HepG2 (cell line): ENCODE data around the gene FKBP5.
"Not testable (repeated sequence)": the region's sequence is repeated elsewhere in the genome, so short reads cannot be mapped to it uniquely, and the experiment has no call there.

Experiments used
- ELF1 ChIP-seq: sonication (generic); formaldehyde crosslinking; IDR thresholded peaks from 2 replicates; pipeline ENCODE4 v1.4.0; 2020; ENCODE audit warnings: missing genetic modification reagents
- TF ChIP-seq, protein P1 (sequence below), 2 experiments: sonication (generic) in 1 of 2; formaldehyde crosslinking in 1 of 2; IDR thresholded peaks; 2 replicates each; pipeline versions ENCODE4 v1.5.1 to v1.6.1; 2011 to 2020; ENCODE audit warnings: borderline replicate concordance in 1 of 2, low read depth in 1 of 2, low read length in 1 of 2, mild to moderate bottlenecking in 1 of 2, missing genetic modification reagents in 1 of 2, moderate library complexity in 1 of 2

DNA sequence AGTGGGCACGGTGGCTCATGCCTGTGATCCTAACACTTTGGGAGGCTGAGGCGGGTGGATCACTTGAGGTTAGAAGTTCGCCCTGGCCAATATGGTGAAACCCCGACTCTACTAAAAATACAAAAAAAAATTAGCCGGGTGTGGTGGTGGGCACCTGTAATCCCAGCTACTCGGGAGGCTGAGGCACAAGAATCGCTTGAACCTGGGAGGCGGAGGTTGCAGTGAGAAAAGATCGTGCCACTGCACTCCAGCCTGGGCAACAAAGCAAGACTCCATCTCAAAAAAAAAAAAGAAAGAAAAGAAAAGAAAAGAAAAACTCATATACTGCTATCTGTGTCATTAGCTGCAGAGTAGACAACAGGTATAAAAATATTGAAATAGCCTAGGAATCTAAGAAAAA is 18.3 kb downstream of the FKBP5 start:
- TF ChIP-seq, protein P1, sequence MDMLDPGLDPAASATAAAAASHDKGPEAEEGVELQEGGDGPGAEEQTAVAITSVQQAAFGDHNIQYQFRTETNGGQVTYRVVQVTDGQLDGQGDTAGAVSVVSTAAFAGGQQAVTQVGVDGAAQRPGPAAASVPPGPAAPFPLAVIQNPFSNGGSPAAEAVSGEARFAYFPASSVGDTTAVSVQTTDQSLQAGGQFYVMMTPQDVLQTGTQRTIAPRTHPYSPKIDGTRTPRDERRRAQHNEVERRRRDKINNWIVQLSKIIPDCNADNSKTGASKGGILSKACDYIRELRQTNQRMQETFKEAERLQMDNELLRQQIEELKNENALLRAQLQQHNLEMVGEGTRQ (IDR thresholded peaks at IDR 0.05; ENCODE audit: low read depth, low read length), result not testable (repeated sequence)
- TF ChIP-seq, protein P1 (CRISPR knock-in tag; IDR thresholded peaks at IDR 0.05; ENCODE audit: borderline replicate concordance), result not testable (repeated sequence)
- not testable (repeated sequence) for TF ChIP-seq ELF1
